GM12874 (cell line): ENCODE data around the gene PCED1B.

ENCODE experiments used
- CTCF ChIP-seq: IDR thresholded peaks from 2 replicates; pipeline ENCODE4 v1.5.1; 2011; ENCODE audit warnings: low read depth, mild to moderate bottlenecking, control low read depth, low read length, moderate library complexity; ENCODE audit not compliant: insufficient read depth

The PCED1B gene

DNA sequence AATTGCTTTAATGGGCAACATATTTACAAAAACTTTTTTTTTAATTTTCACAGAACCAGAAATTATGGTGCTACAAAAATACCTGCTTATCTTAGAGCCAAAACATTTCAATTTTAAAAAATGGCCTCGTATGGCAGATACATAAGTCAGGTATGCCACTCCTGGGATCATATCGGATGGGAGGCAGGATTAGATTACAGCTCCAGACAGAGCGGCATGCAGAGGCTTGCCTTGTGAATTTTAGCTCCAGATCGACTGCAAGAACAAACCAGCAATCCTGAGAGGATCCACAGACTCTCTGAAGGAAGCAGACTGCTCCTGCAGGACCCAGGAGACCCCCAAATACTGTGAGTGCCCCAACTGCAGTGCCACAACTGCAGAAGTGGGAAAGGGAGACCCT lies 169.7 kb downstream of the PCED1B start:
- TF ChIP-seq CTCF, result no peak

DNA sequence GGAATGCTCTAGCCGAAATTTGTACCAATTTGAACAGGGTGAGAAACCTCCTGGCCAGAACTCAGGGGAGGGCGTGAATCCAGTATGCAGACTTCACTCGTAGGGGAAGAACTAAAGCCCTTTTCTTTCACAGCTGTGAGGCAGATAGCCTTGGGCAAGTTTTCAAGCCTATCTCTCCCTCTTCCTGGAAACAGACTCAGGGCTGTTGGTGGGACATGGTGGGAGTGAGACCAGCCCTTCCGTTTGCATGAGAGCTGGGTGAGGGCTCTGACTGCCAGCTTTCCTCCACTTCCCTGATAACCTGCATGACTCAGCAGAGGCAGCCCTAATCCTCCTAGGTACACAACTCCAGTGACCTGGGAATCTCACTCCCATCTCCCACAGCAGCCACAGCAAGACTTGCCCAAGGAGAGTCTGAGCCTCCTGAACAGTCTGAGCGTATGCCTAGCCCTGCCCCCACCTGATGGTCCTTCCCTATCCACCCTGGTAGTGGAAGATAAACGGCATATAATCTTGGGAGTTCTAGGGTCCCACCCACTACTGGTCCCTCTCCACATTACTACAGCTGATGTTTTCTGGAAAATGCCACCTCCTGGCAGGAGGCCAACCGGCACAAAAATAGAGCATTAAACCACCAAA lies 170.4 kb downstream of the PCED1B start:
- TF ChIP-seq CTCF, result no peak

GRCh38 chr12:47251919-47252318 lies 172.5 kb downstream of the PCED1B start:
- TF ChIP-seq CTCF, result no peak

DNA sequence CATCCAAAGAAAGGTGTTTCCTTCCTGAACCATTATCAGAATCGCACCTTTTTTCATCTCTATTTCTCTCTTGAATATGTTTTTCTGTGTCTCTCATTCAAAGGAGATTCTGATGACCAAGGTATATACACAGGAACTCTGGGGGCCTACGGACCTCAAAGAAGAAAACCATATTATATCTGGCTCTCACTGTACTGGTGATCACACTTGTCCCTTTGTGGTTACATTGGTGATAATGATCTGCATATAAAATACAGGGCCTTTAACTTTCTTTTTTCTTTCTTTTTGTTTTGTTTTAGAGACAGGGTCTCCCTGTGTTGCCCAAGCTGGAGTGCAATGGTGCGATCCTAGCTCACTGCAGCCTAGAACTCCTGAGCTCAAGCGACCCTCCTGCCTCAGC lies 185.5 kb downstream of the PCED1B start:
- TF ChIP-seq CTCF, result no peak

GRCh38 chr12:47265391-47265790 lies 186.0 kb downstream of the PCED1B start:
- no peak for TF ChIP-seq CTCF

DNA sequence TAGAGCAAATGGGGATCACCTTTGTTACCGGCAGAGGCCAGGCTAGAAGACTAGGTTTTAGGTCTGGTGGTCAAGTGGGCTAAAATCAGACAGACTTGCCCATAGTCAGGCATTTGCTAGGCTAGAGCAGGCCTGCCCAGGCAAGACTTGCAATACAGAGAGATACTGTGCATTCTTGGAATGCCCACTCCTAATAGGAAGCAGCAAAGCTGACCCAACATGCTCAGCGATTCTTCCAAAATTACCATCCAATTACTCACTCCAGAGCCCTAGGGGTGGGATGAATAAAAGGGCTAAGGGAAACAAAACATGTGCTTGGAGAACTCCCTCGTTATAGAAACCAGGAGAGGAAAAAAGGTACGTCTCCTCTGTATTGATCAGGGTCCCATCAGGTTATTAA lies 188.2 kb downstream of the PCED1B start:
- no peak for TF ChIP-seq CTCF

GRCh38 chr12:47268501-47269454 lies 189.4 kb downstream of the PCED1B start:
- TF ChIP-seq CTCF, result no peak
